GM23338 (cell line): ENCODE data around the gene GRIN2A. TPM values are rescaled to one million over a fixed set of nuclear protein-coding genes. Genes with fewer than 3 reads are reported as not detected.

Source experiments
- ATAC-seq: fragments of 200-7000 bp; cut with Tn5 transposase; 3 replicates; pipeline ENCODE4 v1.9.1; 2020
- DNase-seq: peaks from one replicate; pipeline ENCODE4 v3.0.0-alpha.2; 2015; ENCODE audit warnings: low spot score
- H2AFZ ChIP-seq: fragments of 200-600 bp; sonication (generic); 2 replicates; pipeline ENCODE4 v1.8.0; 2016; ENCODE audit warnings: antibody characterized with exemption, mild to moderate bottlenecking, moderate library complexity
- H3F3A ChIP-seq: fragments of 200-600 bp; sonication (generic); replicated peaks from 2 replicates; pipeline ENCODE4 v1.8.0; 2017; ENCODE audit warnings: antibody characterized with exemption, mixed run types, low read depth
- H3K27ac ChIP-seq: fragments of 200-600 bp; sonication (generic); 2 replicates; pipeline ENCODE4 v1.6.1; 2016; ENCODE audit warnings: low read depth
- H3K27me3 ChIP-seq: fragments of 200-600 bp; sonication (generic); 2 replicates; pipeline ENCODE4 v1.8.0; 2016; ENCODE audit warnings: mild to moderate bottlenecking, mixed run types, moderate library complexity; ENCODE audit not compliant: insufficient read depth
- H3K36me3 ChIP-seq: fragments of 200-600 bp; sonication (generic); 2 replicates; pipeline ENCODE4 v1.8.0; 2016; ENCODE audit warnings: mild to moderate bottlenecking; ENCODE audit not compliant: insufficient read depth
- H3K4me1 ChIP-seq: fragments of 200-600 bp; sonication (generic); 2 replicates; pipeline ENCODE4 v1.8.0; 2016; ENCODE audit warnings: mild to moderate bottlenecking, moderate library complexity; ENCODE audit not compliant: insufficient read depth
- H3K4me2 ChIP-seq: fragments of 200-600 bp; sonication (generic); 2 replicates; pipeline ENCODE4 v1.7.1; 2017; ENCODE audit warnings: mixed run types
- H3K4me3 ChIP-seq: fragments of 200-600 bp; sonication (generic); 2 replicates; pipeline ENCODE4 v1.6.1; 2016; ENCODE audit warnings: mixed run types
- H3K79me2 ChIP-seq: fragments of 200-600 bp; sonication (generic); replicated peaks from 2 replicates; pipeline ENCODE4 v1.8.0; 2017; ENCODE audit warnings: mild to moderate bottlenecking; ENCODE audit not compliant: insufficient read depth
- H3K9me2 ChIP-seq: fragments of 200-600 bp; sonication (generic); 2 replicates; pipeline ENCODE4 v1.8.0; 2017; ENCODE audit not compliant: insufficient read depth
- H4K20me1 ChIP-seq: fragments of 200-600 bp; sonication (generic); replicated peaks from 2 replicates; pipeline ENCODE4 v1.8.0; 2017; ENCODE audit warnings: mild to moderate bottlenecking; ENCODE audit not compliant: insufficient read depth
- H3K27ac Mint-ChIP-seq: 2 replicates; pipeline ENCODE4 v1.8.0; 2020; ENCODE audit warnings: inconsistent platforms, mild to moderate bottlenecking, moderate library complexity, mixed read lengths
- H3K27me3 Mint-ChIP-seq: 3 replicates; pipeline ENCODE4 v1.8.0; 2022; ENCODE audit warnings: low read depth, mild to moderate bottlenecking, moderate library complexity, mixed read lengths, inconsistent platforms; ENCODE audit not compliant: insufficient read depth, poor library complexity
- H3K36me3 Mint-ChIP-seq: 3 replicates; pipeline ENCODE4 v1.8.0; 2021; ENCODE audit warnings: low read depth, mild to moderate bottlenecking, inconsistent platforms, moderate library complexity, mixed read lengths
- H3K4me1 Mint-ChIP-seq: 3 replicates; pipeline ENCODE4 v1.8.0; 2020; ENCODE audit warnings: mild to moderate bottlenecking, inconsistent platforms, mixed read lengths
- H3K4me3 Mint-ChIP-seq: 3 replicates; pipeline ENCODE4 v1.8.0; 2021; ENCODE audit warnings: moderate library complexity, mild to moderate bottlenecking, inconsistent platforms, mixed read lengths
- H3K9me3 Mint-ChIP-seq: 3 replicates; pipeline ENCODE4 v1.8.0; 2020; ENCODE audit warnings: moderate library complexity, mild to moderate bottlenecking, inconsistent platforms, mixed read lengths
- CREB1 ChIP-seq: fragments of 250-450 bp; sonication (Bioruptor Pico); IDR thresholded peaks from 2 replicates; pipeline ENCODE4 v1.5.0; 2020; ENCODE audit warnings: low read depth, mild to moderate bottlenecking, moderate library complexity
- EZH2 ChIP-seq: fragments of 200-600 bp; sonication (generic); IDR thresholded peaks from one replicate; pipeline ENCODE4 v1.8.0; 2017; ENCODE audit warnings: antibody characterized with exemption, mild to moderate bottlenecking, low read depth; ENCODE audit not compliant: unreplicated experiment
- EZH2phosphoT487 ChIP-seq: fragments of 200-600 bp; sonication (generic); IDR thresholded peaks from one replicate; pipeline ENCODE4 v1.8.1; 2018; ENCODE audit warnings: antibody characterized with exemption; ENCODE audit not compliant: unreplicated experiment
- JUNB ChIP-seq: IDR thresholded peaks from one replicate; pipeline ENCODE4 v1.6.1; 2016; ENCODE audit warnings: antibody characterized with exemption; ENCODE audit not compliant: unreplicated experiment
- NANOG ChIP-seq: IDR thresholded peaks from 2 replicates; pipeline ENCODE4 v1.6.1; 2016; ENCODE audit warnings: antibody characterized with exemption, borderline replicate concordance
- POLR2AphosphoS5 ChIP-seq: IDR thresholded peaks from 2 replicates; pipeline ENCODE4 v1.6.1; 2016; ENCODE audit warnings: antibody characterized with exemption, low read depth
- STAT1 ChIP-seq: IDR thresholded peaks from one replicate; pipeline ENCODE4 v1.6.1; 2016; ENCODE audit warnings: antibody characterized with exemption; ENCODE audit not compliant: unreplicated experiment
- ZNF114 ChIP-seq: fragments of 250-450 bp; sonication (Bioruptor Pico); IDR thresholded peaks from 2 replicates; pipeline ENCODE4 v1.5.0; 2020; ENCODE audit warnings: mild to moderate bottlenecking, moderate library complexity
- ZNF331 ChIP-seq: fragments of 250-450 bp; sonication (Bioruptor Pico); IDR thresholded peaks from 2 replicates; pipeline ENCODE4 v1.5.0; 2020; ENCODE audit warnings: low read depth, mild to moderate bottlenecking, moderate library complexity
- polyA plus RNA-seq: library from polyadenylated mRNA; unstranded; fragments of >200 nt; fragmentation: Nextera tagmentation; extraction: Ambion mirVana; gene quantifications from 2 replicates; pipeline ENCODE4 v1.2.1, GENCODE V29; 2016
- total RNA-seq: library from RNA; depleted of rRNA; stranded (reverse); fragments of >200 nt; shearing (Covaris generic); gene quantifications from 2 replicates; pipeline ENCODE4 v1.2.3, GENCODE V29; 2014
- TF ChIP-seq, protein P1 (sequence below): fragments of 250-450 bp; sonication (Bioruptor Pico); IDR thresholded peaks from 2 replicates; pipeline ENCODE4 v1.5.0; 2020; ENCODE audit warnings: mild to moderate bottlenecking, moderate library complexity
- TF ChIP-seq, protein P2 (sequence below): IDR thresholded peaks from 2 replicates; pipeline ENCODE4 v1.6.1; 2016; ENCODE audit warnings: antibody characterized with exemption
- TF ChIP-seq, protein P3 (sequence below): IDR thresholded peaks from one replicate; pipeline ENCODE4 v1.6.1; 2018; ENCODE audit warnings: antibody characterized with exemption; ENCODE audit not compliant: unreplicated experiment
- TF ChIP-seq, protein P4 (sequence below), 2 experiments: fragments of 200-600 bp in 1 of 2; sonication (generic) in 1 of 2; conservative IDR thresholded peaks; 2 replicates each; pipeline versions ENCODE4 v1.5.1 to v1.6.1; 2016 to 2017; ENCODE audit warnings: antibody characterized with exemption in 2 of 2, low read depth in 2 of 2, mild to moderate bottlenecking in 2 of 2, moderate library complexity in 1 of 2

The GRIN2A gene
- total and polyA plus RNA-seq, 2 experiments from 2014 or later, result 0.89 to 5.1 TPM

DNA sequence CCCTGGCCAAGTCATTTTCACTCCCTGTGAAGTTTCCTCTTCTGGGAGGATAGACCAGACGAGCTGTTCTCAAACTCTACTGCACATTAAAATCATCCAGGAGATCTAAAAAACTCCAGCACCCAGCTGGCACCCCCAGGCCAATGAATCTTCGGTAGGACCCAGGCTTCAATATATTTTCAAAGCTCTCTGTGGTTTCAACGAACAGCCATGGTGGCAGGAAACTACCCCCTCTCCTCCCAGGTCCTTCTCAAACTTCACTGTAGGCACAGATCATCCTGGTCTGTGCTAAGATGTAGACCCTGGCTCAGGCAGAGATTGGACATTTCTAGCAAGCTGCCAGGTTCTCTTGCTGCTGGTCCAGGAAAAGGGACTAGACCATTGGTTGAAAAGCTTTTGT is 38.7 kb upstream of the GRIN2A start:
- Mint-ChIP-seq H3K4me3 (no peak overlapping the region), H3K36me3 (no peaks in the 10 kb centered on the region), H3K27me3 (peaks cover 4% of the 10 kb centered on the region), H3K27ac (no peak overlapping the region), H3K9me3 (no peaks in the 10 kb centered on the region), H3K4me1 (no peaks in the 10 kb centered on the region; the same call in 2 of the 3 replicates)
- TF ChIP-seq ZNF114, result no peak
- TF ChIP-seq, protein P1, sequence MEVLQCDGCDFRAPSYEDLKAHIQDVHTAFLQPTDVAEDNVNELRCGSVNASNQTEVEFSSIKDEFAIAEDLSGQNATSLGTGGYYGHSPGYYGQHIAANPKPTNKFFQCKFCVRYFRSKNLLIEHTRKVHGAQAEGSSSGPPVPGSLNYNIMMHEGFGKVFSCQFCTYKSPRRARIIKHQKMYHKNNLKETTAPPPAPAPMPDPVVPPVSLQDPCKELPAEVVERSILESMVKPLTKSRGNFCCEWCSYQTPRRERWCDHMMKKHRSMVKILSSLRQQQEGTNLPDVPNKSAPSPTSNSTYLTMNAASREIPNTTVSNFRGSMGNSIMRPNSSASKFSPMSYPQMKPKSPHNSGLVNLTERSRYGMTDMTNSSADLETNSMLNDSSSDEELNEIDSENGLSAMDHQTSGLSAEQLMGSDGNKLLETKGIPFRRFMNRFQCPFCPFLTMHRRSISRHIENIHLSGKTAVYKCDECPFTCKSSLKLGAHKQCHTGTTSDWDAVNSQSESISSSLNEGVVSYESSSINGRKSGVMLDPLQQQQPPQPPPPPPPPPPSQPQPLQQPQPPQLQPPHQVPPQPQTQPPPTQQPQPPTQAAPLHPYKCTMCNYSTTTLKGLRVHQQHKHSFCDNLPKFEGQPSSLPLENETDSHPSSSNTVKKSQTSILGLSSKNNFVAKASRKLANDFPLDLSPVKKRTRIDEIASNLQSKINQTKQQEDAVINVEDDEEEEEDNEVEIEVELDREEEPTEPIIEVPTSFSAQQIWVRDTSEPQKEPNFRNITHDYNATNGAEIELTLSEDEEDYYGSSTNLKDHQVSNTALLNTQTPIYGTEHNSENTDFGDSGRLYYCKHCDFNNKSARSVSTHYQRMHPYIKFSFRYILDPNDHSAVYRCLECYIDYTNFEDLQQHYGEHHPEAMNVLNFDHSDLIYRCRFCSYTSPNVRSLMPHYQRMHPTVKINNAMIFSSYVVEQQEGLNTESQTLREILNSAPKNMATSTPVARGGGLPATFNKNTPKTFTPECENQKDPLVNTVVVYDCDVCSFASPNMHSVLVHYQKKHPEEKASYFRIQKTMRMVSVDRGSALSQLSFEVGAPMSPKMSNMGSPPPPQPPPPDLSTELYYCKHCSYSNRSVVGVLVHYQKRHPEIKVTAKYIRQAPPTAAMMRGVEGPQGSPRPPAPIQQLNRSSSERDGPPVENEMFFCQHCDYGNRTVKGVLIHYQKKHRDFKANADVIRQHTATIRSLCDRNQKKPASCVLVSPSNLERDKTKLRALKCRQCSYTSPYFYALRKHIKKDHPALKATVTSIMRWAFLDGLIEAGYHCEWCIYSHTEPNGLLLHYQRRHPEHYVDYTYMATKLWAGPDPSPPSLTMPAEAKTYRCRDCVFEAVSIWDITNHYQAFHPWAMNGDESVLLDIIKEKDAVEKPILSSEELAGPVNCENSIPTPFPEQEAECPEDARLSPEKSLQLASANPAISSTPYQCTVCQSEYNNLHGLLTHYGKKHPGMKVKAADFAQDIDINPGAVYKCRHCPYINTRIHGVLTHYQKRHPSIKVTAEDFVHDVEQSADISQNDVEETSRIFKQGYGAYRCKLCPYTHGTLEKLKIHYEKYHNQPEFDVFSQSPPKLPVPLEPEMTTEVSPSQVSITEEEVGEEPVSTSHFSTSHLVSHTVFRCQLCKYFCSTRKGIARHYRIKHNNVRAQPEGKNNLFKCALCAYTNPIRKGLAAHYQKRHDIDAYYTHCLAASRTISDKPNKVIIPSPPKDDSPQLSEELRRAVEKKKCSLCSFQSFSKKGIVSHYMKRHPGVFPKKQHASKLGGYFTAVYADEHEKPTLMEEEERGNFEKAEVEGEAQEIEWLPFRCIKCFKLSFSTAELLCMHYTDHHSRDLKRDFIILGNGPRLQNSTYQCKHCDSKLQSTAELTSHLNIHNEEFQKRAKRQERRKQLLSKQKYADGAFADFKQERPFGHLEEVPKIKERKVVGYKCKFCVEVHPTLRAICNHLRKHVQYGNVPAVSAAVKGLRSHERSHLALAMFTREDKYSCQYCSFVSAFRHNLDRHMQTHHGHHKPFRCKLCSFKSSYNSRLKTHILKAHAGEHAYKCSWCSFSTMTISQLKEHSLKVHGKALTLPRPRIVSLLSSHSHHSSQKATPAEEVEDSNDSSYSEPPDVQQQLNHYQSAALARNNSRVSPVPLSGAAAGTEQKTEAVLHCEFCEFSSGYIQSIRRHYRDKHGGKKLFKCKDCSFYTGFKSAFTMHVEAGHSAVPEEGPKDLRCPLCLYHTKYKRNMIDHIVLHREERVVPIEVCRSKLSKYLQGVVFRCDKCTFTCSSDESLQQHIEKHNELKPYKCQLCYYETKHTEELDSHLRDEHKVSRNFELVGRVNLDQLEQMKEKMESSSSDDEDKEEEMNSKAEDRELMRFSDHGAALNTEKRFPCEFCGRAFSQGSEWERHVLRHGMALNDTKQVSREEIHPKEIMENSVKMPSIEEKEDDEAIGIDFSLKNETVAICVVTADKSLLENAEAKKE (CRISPR knock-in tag), result no peak
- TF ChIP-seq NANOG, result no peak
- no peak for TF ChIP-seq CREB1 (CRISPR knock-in tag)
- TF ChIP-seq, protein P2, sequence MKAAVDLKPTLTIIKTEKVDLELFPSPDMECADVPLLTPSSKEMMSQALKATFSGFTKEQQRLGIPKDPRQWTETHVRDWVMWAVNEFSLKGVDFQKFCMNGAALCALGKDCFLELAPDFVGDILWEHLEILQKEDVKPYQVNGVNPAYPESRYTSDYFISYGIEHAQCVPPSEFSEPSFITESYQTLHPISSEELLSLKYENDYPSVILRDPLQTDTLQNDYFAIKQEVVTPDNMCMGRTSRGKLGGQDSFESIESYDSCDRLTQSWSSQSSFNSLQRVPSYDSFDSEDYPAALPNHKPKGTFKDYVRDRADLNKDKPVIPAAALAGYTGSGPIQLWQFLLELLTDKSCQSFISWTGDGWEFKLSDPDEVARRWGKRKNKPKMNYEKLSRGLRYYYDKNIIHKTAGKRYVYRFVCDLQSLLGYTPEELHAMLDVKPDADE, result no peak
- no peak for TF ChIP-seq EZH2
- TF ChIP-seq JUNB, result no peak
- no peak for TF ChIP-seq ZNF331 (CRISPR knock-in tag)
- no peak for TF ChIP-seq EZH2phosphoT487
- TF ChIP-seq POLR2AphosphoS5, result no peak
- TF ChIP-seq, protein P3, sequence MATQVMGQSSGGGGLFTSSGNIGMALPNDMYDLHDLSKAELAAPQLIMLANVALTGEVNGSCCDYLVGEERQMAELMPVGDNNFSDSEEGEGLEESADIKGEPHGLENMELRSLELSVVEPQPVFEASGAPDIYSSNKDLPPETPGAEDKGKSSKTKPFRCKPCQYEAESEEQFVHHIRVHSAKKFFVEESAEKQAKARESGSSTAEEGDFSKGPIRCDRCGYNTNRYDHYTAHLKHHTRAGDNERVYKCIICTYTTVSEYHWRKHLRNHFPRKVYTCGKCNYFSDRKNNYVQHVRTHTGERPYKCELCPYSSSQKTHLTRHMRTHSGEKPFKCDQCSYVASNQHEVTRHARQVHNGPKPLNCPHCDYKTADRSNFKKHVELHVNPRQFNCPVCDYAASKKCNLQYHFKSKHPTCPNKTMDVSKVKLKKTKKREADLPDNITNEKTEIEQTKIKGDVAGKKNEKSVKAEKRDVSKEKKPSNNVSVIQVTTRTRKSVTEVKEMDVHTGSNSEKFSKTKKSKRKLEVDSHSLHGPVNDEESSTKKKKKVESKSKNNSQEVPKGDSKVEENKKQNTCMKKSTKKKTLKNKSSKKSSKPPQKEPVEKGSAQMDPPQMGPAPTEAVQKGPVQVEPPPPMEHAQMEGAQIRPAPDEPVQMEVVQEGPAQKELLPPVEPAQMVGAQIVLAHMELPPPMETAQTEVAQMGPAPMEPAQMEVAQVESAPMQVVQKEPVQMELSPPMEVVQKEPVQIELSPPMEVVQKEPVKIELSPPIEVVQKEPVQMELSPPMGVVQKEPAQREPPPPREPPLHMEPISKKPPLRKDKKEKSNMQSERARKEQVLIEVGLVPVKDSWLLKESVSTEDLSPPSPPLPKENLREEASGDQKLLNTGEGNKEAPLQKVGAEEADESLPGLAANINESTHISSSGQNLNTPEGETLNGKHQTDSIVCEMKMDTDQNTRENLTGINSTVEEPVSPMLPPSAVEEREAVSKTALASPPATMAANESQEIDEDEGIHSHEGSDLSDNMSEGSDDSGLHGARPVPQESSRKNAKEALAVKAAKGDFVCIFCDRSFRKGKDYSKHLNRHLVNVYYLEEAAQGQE, result no peak
- no peak for TF ChIP-seq STAT1
- TF ChIP-seq, protein P4, sequence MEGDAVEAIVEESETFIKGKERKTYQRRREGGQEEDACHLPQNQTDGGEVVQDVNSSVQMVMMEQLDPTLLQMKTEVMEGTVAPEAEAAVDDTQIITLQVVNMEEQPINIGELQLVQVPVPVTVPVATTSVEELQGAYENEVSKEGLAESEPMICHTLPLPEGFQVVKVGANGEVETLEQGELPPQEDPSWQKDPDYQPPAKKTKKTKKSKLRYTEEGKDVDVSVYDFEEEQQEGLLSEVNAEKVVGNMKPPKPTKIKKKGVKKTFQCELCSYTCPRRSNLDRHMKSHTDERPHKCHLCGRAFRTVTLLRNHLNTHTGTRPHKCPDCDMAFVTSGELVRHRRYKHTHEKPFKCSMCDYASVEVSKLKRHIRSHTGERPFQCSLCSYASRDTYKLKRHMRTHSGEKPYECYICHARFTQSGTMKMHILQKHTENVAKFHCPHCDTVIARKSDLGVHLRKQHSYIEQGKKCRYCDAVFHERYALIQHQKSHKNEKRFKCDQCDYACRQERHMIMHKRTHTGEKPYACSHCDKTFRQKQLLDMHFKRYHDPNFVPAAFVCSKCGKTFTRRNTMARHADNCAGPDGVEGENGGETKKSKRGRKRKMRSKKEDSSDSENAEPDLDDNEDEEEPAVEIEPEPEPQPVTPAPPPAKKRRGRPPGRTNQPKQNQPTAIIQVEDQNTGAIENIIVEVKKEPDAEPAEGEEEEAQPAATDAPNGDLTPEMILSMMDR (conservative IDR thresholded peaks at IDR 0.05; ENCODE audit: low read depth in 2 of 2), result no peak
- H3K27me3 ChIP-seq, result no peaks in the 10 kb centered on the region
- no peaks in the 10 kb centered on the region for H3K9me2 ChIP-seq
- DNase-seq, result no peak
- no peaks in the 10 kb centered on the region for H3K79me2 ChIP-seq
- H4K20me1 ChIP-seq, result no peaks in the 10 kb centered on the region
- no peaks in the 10 kb centered on the region for H3K36me3 ChIP-seq
- no peak overlapping the region for H3K4me2 ChIP-seq
- H2AFZ ChIP-seq, result no peak overlapping the region
- no peak overlapping the region for H3K4me3 ChIP-seq
- no peak overlapping the region for H3K27ac ChIP-seq
- H3K4me1 ChIP-seq, result no peaks in the 10 kb centered on the region
- H3F3A ChIP-seq, result no peaks in the 10 kb centered on the region
- no peak for ATAC-seq
